Right lobe of liver (tissue), 4 donors: Measurements from ENCODE around the gene CTF1.

Experiments used
- POLR2A ChIP-seq: fragments of 450-650 bp; IDR thresholded peaks from one replicate; pipeline ENCODE4 v1.6.1; 2017; ENCODE audit warnings: antibody characterized with exemption, mild to moderate bottlenecking
- TF ChIP-seq, protein P1 (sequence below), 4 donors: fragments of 200-600 bp in 3 of 4; fragments of 450-650 bp in 1 of 4; IDR thresholded peaks; one replicate each; pipeline versions ENCODE4 v1.5.1 to v1.8.0; 2016 to 2022; ENCODE audit warnings: antibody characterized with exemption in 4 of 4, mild to moderate bottlenecking in 2 of 4
- donor health status: DM: no; HTN: no; CAD: no.
- donor health status: DM: no; HTN: no; CAD: no.
- donor health status: DM: no; HTN: yes; CAD: no.

DNA sequence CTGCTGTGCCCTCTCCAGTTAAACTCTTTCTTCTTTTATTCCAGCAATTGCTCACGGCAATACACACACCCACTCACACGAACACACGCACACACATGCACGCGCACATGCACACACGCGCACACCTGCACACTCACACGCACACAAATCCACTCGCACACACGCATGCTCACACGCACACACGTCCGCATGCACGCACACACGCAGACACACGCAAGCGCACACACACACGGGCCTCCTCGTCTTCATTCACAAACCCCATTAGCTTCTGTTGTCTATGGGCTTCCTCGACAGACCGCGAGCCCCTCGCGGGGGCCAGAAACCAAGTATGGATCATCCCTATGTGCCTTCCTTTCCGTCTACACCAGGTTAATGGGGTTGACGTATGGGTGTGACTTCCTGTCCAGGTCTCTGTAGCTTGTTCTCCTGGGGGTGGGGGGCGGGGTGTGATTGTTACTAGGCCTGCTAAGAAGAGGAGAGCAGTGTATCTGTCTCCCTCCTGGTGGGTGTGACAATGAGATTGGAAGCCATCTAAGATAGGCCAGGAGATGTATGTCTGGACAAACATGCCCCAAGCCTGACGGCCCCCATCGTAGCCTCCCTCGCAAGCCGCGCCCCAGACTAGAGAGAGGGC lies 670 bp upstream of the CTF1 start:
- TF ChIP-seq, protein P1, sequence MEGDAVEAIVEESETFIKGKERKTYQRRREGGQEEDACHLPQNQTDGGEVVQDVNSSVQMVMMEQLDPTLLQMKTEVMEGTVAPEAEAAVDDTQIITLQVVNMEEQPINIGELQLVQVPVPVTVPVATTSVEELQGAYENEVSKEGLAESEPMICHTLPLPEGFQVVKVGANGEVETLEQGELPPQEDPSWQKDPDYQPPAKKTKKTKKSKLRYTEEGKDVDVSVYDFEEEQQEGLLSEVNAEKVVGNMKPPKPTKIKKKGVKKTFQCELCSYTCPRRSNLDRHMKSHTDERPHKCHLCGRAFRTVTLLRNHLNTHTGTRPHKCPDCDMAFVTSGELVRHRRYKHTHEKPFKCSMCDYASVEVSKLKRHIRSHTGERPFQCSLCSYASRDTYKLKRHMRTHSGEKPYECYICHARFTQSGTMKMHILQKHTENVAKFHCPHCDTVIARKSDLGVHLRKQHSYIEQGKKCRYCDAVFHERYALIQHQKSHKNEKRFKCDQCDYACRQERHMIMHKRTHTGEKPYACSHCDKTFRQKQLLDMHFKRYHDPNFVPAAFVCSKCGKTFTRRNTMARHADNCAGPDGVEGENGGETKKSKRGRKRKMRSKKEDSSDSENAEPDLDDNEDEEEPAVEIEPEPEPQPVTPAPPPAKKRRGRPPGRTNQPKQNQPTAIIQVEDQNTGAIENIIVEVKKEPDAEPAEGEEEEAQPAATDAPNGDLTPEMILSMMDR (IDR thresholded peaks at IDR 0.05): no peak
- TF ChIP-seq POLR2A: no peak
